H1 (cell line): Measurements from ENCODE around the gene CCNH. TPM values are rescaled to one million over a fixed set of nuclear protein-coding genes. Genes with fewer than 3 reads are reported as not detected.

Source experiments
- CTCF ChIA-PET: fragments of 300-600 bp; sonication (Branson Sonifier 250); formaldehyde crosslinking; loops from one replicate; lab custom pipeline; 2021; ENCODE audit not compliant: partially characterized antibody; lab: Charles Lee
- POLR2A ChIA-PET: fragments of 300-600 bp; sonication (Branson Sonifier 250); formaldehyde crosslinking; loops from one replicate; lab custom pipeline; 2021; ENCODE audit warnings: inconsistent platforms; ENCODE audit not compliant: partially characterized antibody; lab: Charles Lee
- DNase-seq, 2 experiments: peaks; one replicate each; pipeline versions ENCODE4 v3.0.0 to v3.0.0-alpha.2; 2010 to 2022; ENCODE audit warnings: low spot score in 2 of 2, low read depth in 1 of 2, mixed read lengths in 1 of 2
- FAIRE-seq: peaks from 2 replicates; lab custom pipeline; 2011; peaks lifted over from hg19 to GRCh38; lab: Jason Lieb, UNC
- H2AFZ ChIP-seq: 2 replicates; pipeline ENCODE4 v1.8.1; 2012; ENCODE audit warnings: low read length, inconsistent platforms
- H2AK5ac ChIP-seq: 2 replicates; pipeline ENCODE4 v1.6.1; 2013; ENCODE audit warnings: low read depth, low read length
- H2BK120ac ChIP-seq: replicated peaks from 2 replicates; pipeline ENCODE3; 2013; ENCODE audit warnings: low read depth, low read length, inconsistent platforms
- H2BK12ac ChIP-seq: 2 replicates; pipeline ENCODE4 v1.6.1; 2013; ENCODE audit warnings: low read depth, low read length
- H2BK15ac ChIP-seq: 2 replicates; pipeline ENCODE4 v1.6.1; 2013; ENCODE audit warnings: low read length
- H2BK20ac ChIP-seq: 2 replicates; pipeline ENCODE4 v1.6.1; 2013; ENCODE audit warnings: low read length
- H2BK5ac ChIP-seq: 2 replicates; pipeline ENCODE4 v1.6.1; 2013; ENCODE audit warnings: low read depth, low read length
- H3K14ac ChIP-seq: 2 replicates; pipeline ENCODE4 v1.6.1; 2013; ENCODE audit warnings: inconsistent platforms; ENCODE audit not compliant: insufficient read length
- H3K18ac ChIP-seq: 2 replicates; pipeline ENCODE4 v1.6.1; 2013; ENCODE audit warnings: low read length; ENCODE audit errors: extremely low read depth
- H3K23ac ChIP-seq: 2 replicates; pipeline ENCODE4 v1.6.1; 2013; ENCODE audit warnings: inconsistent platforms; ENCODE audit not compliant: insufficient read length
- H3K23me2 ChIP-seq: 2 replicates; pipeline ENCODE4 v1.6.1; 2013; ENCODE audit warnings: low read depth, low read length
- H3K27ac ChIP-seq: 2 replicates; pipeline ENCODE4 v1.6.1; 2011; ENCODE audit warnings: low read depth, low read length, inconsistent platforms
- H3K27me3 ChIP-seq, 4 experiments: replicated peaks in 1 of 4; 1 replicate in 1 of 4; 2 replicates in 3 of 4; pipeline versions ENCODE4 v1.6.1 to v1.8.1; 2011 to 2013; ENCODE audit warnings: low read length in 3 of 4, mild to moderate bottlenecking in 3 of 4, inconsistent platforms in 2 of 4, mixed read lengths in 2 of 4, moderate library complexity in 1 of 4; ENCODE audit not compliant: control insufficient read depth in 3 of 4, insufficient read depth in 3 of 4; ENCODE audit errors: extremely low read depth in 1 of 4
- H3K36me3 ChIP-seq, 4 experiments: 2 replicates each; pipeline versions ENCODE4 v1.6.1 to v1.8.1; 2011 to 2013; ENCODE audit warnings: mild to moderate bottlenecking in 4 of 4, low read length in 3 of 4, moderate library complexity in 2 of 4, control low read depth in 1 of 4, inconsistent platforms in 1 of 4; ENCODE audit not compliant: insufficient read depth in 4 of 4, control insufficient read depth in 2 of 4
- H3K4ac ChIP-seq: replicated peaks from 2 replicates; pipeline ENCODE3; 2013; ENCODE audit warnings: low read length, low read depth, mixed read lengths, inconsistent platforms; ENCODE audit not compliant: insufficient read length
- H3K4me1 ChIP-seq, 4 experiments: replicated peaks in 1 of 4; 1 replicate in 1 of 4; 2 replicates in 3 of 4; pipeline versions ENCODE4 v1.6.1 to v1.8.1; 2011 to 2013; ENCODE audit warnings: low read length in 3 of 4, inconsistent platforms in 2 of 4, mixed read lengths in 1 of 4; ENCODE audit not compliant: insufficient read depth in 4 of 4, control insufficient read depth in 3 of 4
- H3K4me2 ChIP-seq, 2 experiments: 2 replicates each; pipeline versions ENCODE4 v1.6.1 to v1.8.1; 2011 to 2013; ENCODE audit warnings: low read depth in 2 of 2, low read length in 2 of 2, control low read depth in 1 of 2, inconsistent platforms in 1 of 2, mild to moderate bottlenecking in 1 of 2; ENCODE audit not compliant: insufficient read depth in 1 of 2
- H3K4me3 ChIP-seq, 4 experiments: fragments of 200-600, 300-600 bp in 1 of 4; sonication (generic), shearing (Covaris generic), sonication (Bioruptor Twin) in 1 of 4; 2 replicates each; pipeline versions ENCODE4 v1.5.1 to v1.8.1; 2011 to 2016; ENCODE audit warnings: low read length in 4 of 4, low read depth in 3 of 4, control low read depth in 2 of 4, inconsistent platforms in 2 of 4, mild to moderate bottlenecking in 2 of 4, mixed read lengths in 1 of 4, moderate library complexity in 1 of 4; ENCODE audit not compliant: insufficient read depth in 2 of 4; ENCODE audit errors: extremely low read depth in 1 of 4
- H3K56ac ChIP-seq: replicated peaks from 2 replicates; pipeline ENCODE3; 2013; ENCODE audit warnings: low read depth, mild to moderate bottlenecking, mixed read lengths, low read length, inconsistent platforms; ENCODE audit not compliant: insufficient read length
- H3K79me1 ChIP-seq: 2 replicates; pipeline ENCODE4 v1.6.1; 2013; ENCODE audit warnings: low read depth, low read length, control low read depth
- H3K79me2 ChIP-seq, 2 experiments: 2 replicates each; pipeline versions ENCODE4 v1.6.1 to v1.8.1; 2012 to 2013; ENCODE audit warnings: low read length in 2 of 2, mild to moderate bottlenecking in 2 of 2, inconsistent platforms in 1 of 2; ENCODE audit not compliant: insufficient read depth in 2 of 2, control insufficient read depth in 1 of 2
- H3K9ac ChIP-seq, 4 experiments: replicated peaks in 1 of 4; 1 replicate in 1 of 4; 2 replicates in 3 of 4; pipeline versions ENCODE4 v1.6.1 to v1.8.1; 2011 to 2013; ENCODE audit warnings: low read depth in 3 of 4, low read length in 3 of 4, control low read depth in 2 of 4, mild to moderate bottlenecking in 2 of 4, moderate library complexity in 2 of 4, inconsistent platforms in 1 of 4; ENCODE audit errors: extremely low read depth in 1 of 4
- H3K9me3 ChIP-seq, 2 experiments: 2 replicates each; pipeline versions ENCODE4 v1.6.1 to v1.8.1; 2012 to 2013; ENCODE audit warnings: mild to moderate bottlenecking in 2 of 2, moderate library complexity in 2 of 2, control low read depth in 1 of 2, inconsistent platforms in 1 of 2, low read depth in 1 of 2, low read length in 1 of 2, mixed read lengths in 1 of 2; ENCODE audit not compliant: insufficient read depth in 2 of 2
- H4K20me1 ChIP-seq, 2 experiments: replicated peaks in 1 of 2; 2 replicates each; pipeline versions ENCODE3 to v1.8.1; 2011 to 2013; ENCODE audit warnings: inconsistent platforms in 2 of 2, low read length in 2 of 2, mild to moderate bottlenecking in 1 of 2; ENCODE audit not compliant: insufficient read depth in 2 of 2, control insufficient read depth in 1 of 2
- H4K5ac ChIP-seq: 2 replicates; pipeline ENCODE4 v1.6.1; 2013; ENCODE audit warnings: low read length, low read depth, mixed read lengths, inconsistent platforms; ENCODE audit not compliant: insufficient read length
- H4K8ac ChIP-seq: 2 replicates; pipeline ENCODE4 v1.8.0; 2013; ENCODE audit warnings: mild to moderate bottlenecking, moderate library complexity, low read length, inconsistent platforms; ENCODE audit not compliant: insufficient read depth; ENCODE audit errors: extremely low read depth
- H4K91ac ChIP-seq: replicated peaks from 2 replicates; pipeline ENCODE3; 2013; ENCODE audit warnings: low read length, mixed read lengths, inconsistent platforms; ENCODE audit not compliant: insufficient read length
- BCL11A ChIP-seq, 2 experiments: IDR thresholded peaks; one replicate each; pipeline ENCODE4 v1.6.1; 2011; ENCODE audit warnings: low read depth in 2 of 2, low read length in 2 of 2, mild to moderate bottlenecking in 2 of 2
- CTBP2 ChIP-seq: IDR thresholded peaks from 2 replicates; pipeline ENCODE4 v1.7.0; 2011; ENCODE audit warnings: borderline replicate concordance, mild to moderate bottlenecking, moderate library complexity, mixed read lengths, low read length; ENCODE audit not compliant: insufficient read depth, insufficient read length
- JUND ChIP-seq: IDR thresholded peaks from 2 replicates; pipeline ENCODE4 v1.6.1; 2011; ENCODE audit warnings: mild to moderate bottlenecking, improper control_type of control experiment, low read length
- POLR2A ChIP-seq, 2 experiments: IDR thresholded peaks; 1 replicate in 1 of 2; 2 replicates in 1 of 2; pipeline ENCODE4 v1.6.1; 2011; ENCODE audit warnings: low read depth in 2 of 2, low read length in 2 of 2, mild to moderate bottlenecking in 2 of 2; ENCODE audit errors: control extremely low read depth in 1 of 2
- POLR2AphosphoS5 ChIP-seq: IDR thresholded peaks from 2 replicates; pipeline ENCODE4 v1.6.1; 2011; ENCODE audit warnings: low read depth, low read length
- RFX5 ChIP-seq: IDR thresholded peaks from 2 replicates; pipeline ENCODE4 v1.6.1; 2011; ENCODE audit warnings: low read depth, low read length, improper control_type of control experiment, borderline replicate concordance
- SIN3A ChIP-seq, 2 experiments: IDR thresholded peaks in 1 of 2; conservative IDR thresholded peaks in 1 of 2; 2 replicates each; pipeline ENCODE4 v1.6.1; 2011 to 2012; ENCODE audit warnings: low read length in 2 of 2, improper control_type of control experiment in 1 of 2, low read depth in 1 of 2, mild to moderate bottlenecking in 1 of 2
- SRF ChIP-seq: IDR thresholded peaks from 2 replicates; pipeline ENCODE4 v1.6.1; 2011; ENCODE audit warnings: mild to moderate bottlenecking, low read depth, low read length, moderate library complexity
- TAF7 ChIP-seq: optimal IDR thresholded peaks from 2 replicates; pipeline ENCODE3; 2011; ENCODE audit warnings: low read depth, mild to moderate bottlenecking, inconsistent platforms, low read length, moderate library complexity, borderline replicate concordance
- WGBS, 2 experiments: shearing (Covaris generic) in 1 of 2; methylation state at CpG; one replicate each; pipeline versions ENCODE4 v1.1.6 to v1.1.7; 2013 to 2015; ENCODE audit warnings: low lambda C conversion rate in 2 of 2, mixed read lengths in 2 of 2, inconsistent platforms in 1 of 2, low coverage in 1 of 2, missing lambda C conversion rate in 1 of 2; ENCODE audit not compliant: insufficient replicate concordance in 2 of 2, insufficient coverage in 1 of 2, insufficient read length in 1 of 2; ENCODE audit errors: extremely low coverage in 1 of 2, missing lambda C conversion rate in 1 of 2; 5-methylcytosine and 5-hydroxymethylcytosine counted together
- polyA plus RNA-seq, 7 experiments: library from polyadenylated mRNA; depleted of rRNA in 3 of 7; stranded (reverse) in 5 of 7; unstranded in 2 of 7; fragments of >200 nt in 5 of 7; fragments of 200-250 nt in 2 of 7; gene quantifications; 1 replicate in 5 of 7; 2 replicates in 1 of 7; 4 replicates in 1 of 7; pipeline versions ENCODE4 v1.2.1 to v1.2.3, GENCODE V29; 2011 to 2013; ENCODE audit warnings: missing spikeins in 2 of 7, mixed read lengths in 2 of 7
- total RNA-seq: library from RNA; stranded (reverse); fragmentation: NEBNext Ultra II Directional; extraction: Animal tissue kit (Norgen Biotek cat#: 25700); gene quantifications from 2 replicates; pipeline ENCODE4 v1.2.1, GENCODE V29; 2021
- TF ChIP-seq, protein P1 (sequence below): IDR thresholded peaks from 2 replicates; pipeline ENCODE4 v1.6.1; 2012; ENCODE audit warnings: low read length, inconsistent platforms

The CCNH gene
- total and polyA plus RNA-seq, 2 of the 8 experiments (the other 6 are each of a cell fraction or from before 2014, with no cell fraction given): 38.2 to 41.8 TPM

- Histone ChIP-seq H3K79me2 (no peaks in the 10 kb centered on the region), H3K56ac (no peak overlapping the region), H2BK20ac (no peak overlapping the region), H3K79me1 (no peaks in the 10 kb centered on the region), H4K20me1 (peaks cover 0 to 1% of the 10 kb centered on the region in 2 experiments), H4K5ac (no peak overlapping the region), H3K23me2 (no peaks in the 10 kb centered on the region), H3K23ac (no peak overlapping the region), H3K4me3 (no peak overlapping the region), H3K27me3 (no peaks in the 10 kb centered on the region), H2BK12ac (no peak overlapping the region), H2AFZ (no peak overlapping the region), H3K27ac (no peak overlapping the region), H3K14ac (no peak overlapping the region), H2BK120ac (no peak overlapping the region), H3K4me2 (no peak overlapping the region), H2AK5ac (no peak overlapping the region), H3K36me3 (peaks cover 0 to 32% (median 15%) of the 10 kb centered on the region in 4 experiments; a peak in 5 of 8 replicates), H2BK5ac (no peak overlapping the region), H3K4me1 (no peaks in the 10 kb centered on the region), H3K9ac (no peak overlapping the region), H3K9me3 (no peaks in the 10 kb centered on the region), H3K18ac (no peak overlapping the region), H3K4ac (no peak overlapping the region), H4K8ac (no peak overlapping the region), H4K91ac (no peak overlapping the region), H2BK15ac (no peak overlapping the region)
- FAIRE-seq (no peak), DNase-seq (no peak)
- CTCF ChIA-PET: no interaction called here
- 91% methylated on average over 2 of the region's 2 CpGs; no CpG with 5 or more reads in 1 of the 2 experiments for WGBS, 2 experiments
- POLR2A ChIA-PET: no interaction called here
- TF ChIP-seq SIN3A (conservative IDR thresholded peaks at IDR 0.05 in 1 of 2, IDR thresholded peaks at IDR 0.05 in 1 of 2; ENCODE audit: low read depth in 1 of 2, low read length in 2 of 2) (no peak), JUND (no peak), RFX5 (no peak), POLR2A (IDR thresholded peaks at IDR 0.05; ENCODE audit: control extremely low read depth in 1 of 2, low read depth in 2 of 2, low read length in 2 of 2) (no peak), SRF (no peak), TAF7 (no peak), POLR2AphosphoS5 (no peak), CTBP2 (no peak), BCL11A (IDR thresholded peaks at IDR 0.05; ENCODE audit: low read depth in 2 of 2, low read length in 2 of 2) (no peak)
- TF ChIP-seq, protein P1, sequence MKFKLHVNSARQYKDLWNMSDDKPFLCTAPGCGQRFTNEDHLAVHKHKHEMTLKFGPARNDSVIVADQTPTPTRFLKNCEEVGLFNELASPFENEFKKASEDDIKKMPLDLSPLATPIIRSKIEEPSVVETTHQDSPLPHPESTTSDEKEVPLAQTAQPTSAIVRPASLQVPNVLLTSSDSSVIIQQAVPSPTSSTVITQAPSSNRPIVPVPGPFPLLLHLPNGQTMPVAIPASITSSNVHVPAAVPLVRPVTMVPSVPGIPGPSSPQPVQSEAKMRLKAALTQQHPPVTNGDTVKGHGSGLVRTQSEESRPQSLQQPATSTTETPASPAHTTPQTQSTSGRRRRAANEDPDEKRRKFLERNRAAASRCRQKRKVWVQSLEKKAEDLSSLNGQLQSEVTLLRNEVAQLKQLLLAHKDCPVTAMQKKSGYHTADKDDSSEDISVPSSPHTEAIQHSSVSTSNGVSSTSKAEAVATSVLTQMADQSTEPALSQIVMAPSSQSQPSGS: no peak
These were observed 40.0 kb downstream of the CCNH start for GRCh38 chr5:87372705-87373104.
